ENCODE measurements around the gene ZBTB16. TPM values are rescaled to one million over a fixed set of nuclear protein-coding genes. Genes with fewer than 3 reads are reported as not detected.

The ZBTB16 gene
- total and polyA plus RNA-seq, 2 donors (not counting 3 experiments of a cell fraction or from before 2014, with no cell fraction given): 9.8 to 20.3 TPM

DNA sequence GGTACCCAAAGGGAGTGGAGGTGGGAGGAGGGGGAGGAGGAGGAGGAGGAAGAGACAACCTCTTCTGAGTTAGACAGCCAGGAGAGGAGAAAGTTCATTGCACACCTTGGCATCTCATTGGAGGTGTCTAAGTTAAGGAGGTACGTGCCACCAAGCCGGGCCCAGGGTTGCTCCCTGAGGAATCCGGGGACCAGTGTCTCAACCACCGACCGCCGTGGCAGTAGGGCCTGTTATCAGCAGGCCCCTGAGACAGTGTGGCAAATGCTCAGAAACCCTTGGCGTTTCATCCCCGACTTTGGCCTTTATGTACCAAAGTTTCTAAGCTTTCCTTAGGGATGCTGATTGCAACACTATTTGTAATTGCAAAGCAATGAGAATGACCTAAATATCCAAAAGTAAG, 141.7 kb downstream of the ZBTB16 start:
- H3K27ac ChIP-seq (ENCODE audit: insufficient read depth, low read depth, low read length): no peak overlapping the region
- DNase-seq (ENCODE audit: low read depth, low spot score): no peak
- no TSS peak for BruUV-seq (replicated peaks)
- H3K9ac ChIP-seq (replicated peaks; ENCODE audit: extremely low read depth, insufficient read depth, low read length): no peak overlapping the region
- intact Hi-C loops (cut with micrococcal nuclease): no loop called here
- no peak for TF ChIP-seq MYC (IDR thresholded peaks at IDR 0.05; ENCODE audit: low read depth, low read length)
- TF ChIP-seq, protein P1, sequence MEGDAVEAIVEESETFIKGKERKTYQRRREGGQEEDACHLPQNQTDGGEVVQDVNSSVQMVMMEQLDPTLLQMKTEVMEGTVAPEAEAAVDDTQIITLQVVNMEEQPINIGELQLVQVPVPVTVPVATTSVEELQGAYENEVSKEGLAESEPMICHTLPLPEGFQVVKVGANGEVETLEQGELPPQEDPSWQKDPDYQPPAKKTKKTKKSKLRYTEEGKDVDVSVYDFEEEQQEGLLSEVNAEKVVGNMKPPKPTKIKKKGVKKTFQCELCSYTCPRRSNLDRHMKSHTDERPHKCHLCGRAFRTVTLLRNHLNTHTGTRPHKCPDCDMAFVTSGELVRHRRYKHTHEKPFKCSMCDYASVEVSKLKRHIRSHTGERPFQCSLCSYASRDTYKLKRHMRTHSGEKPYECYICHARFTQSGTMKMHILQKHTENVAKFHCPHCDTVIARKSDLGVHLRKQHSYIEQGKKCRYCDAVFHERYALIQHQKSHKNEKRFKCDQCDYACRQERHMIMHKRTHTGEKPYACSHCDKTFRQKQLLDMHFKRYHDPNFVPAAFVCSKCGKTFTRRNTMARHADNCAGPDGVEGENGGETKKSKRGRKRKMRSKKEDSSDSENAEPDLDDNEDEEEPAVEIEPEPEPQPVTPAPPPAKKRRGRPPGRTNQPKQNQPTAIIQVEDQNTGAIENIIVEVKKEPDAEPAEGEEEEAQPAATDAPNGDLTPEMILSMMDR (IDR thresholded peaks at IDR 0.05; ENCODE audit: extremely low read depth in 1 of 2, insufficient read depth in 1 of 2, low read depth in 1 of 2, low read length in 2 of 2): no peak
- no peak for TF ChIP-seq JUN (IDR thresholded peaks at IDR 0.05; ENCODE audit: borderline replicate concordance, insufficient read depth, insufficient read length, low read depth)
- no peak for TF ChIP-seq POLR2AphosphoS5 (IDR thresholded peaks at IDR 0.05; ENCODE audit: insufficient read depth, low read depth, low read length)
- TF ChIP-seq EZH2 (IDR thresholded peaks at IDR 0.05; ENCODE audit: borderline replicate concordance, low read depth, low read length, severe bottlenecking): no peak
- no peak for TF ChIP-seq POLR2A (IDR thresholded peaks at IDR 0.05; ENCODE audit: low read depth, low read length)
- TF ChIP-seq GATA2 (IDR thresholded peaks at IDR 0.05; ENCODE audit: insufficient read depth, insufficient read length, low read depth, low read length): no peak
- TF ChIP-seq FOS (IDR thresholded peaks at IDR 0.05; ENCODE audit: borderline replicate concordance, insufficient read depth, low read length): no peak
- TF ChIP-seq, protein P2, sequence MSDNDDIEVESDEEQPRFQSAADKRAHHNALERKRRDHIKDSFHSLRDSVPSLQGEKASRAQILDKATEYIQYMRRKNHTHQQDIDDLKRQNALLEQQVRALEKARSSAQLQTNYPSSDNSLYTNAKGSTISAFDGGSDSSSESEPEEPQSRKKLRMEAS (IDR thresholded peaks at IDR 0.05; ENCODE audit: insufficient read depth, insufficient read length): no peak
- no peak for FAIRE-seq
- no peak overlapping the region for H3K4me2 ChIP-seq (ENCODE audit: insufficient read depth, low read length)
- no peaks in the 10 kb centered on the region for H3K36me3 ChIP-seq (ENCODE audit: control insufficient read depth in 2 of 2, extremely low read depth in 1 of 2, insufficient read depth in 2 of 2, low read length in 2 of 2)
- H4K20me1 ChIP-seq (replicated peaks; ENCODE audit: control insufficient read depth, extremely low read depth, insufficient read depth, low read length): no peaks in the 10 kb centered on the region
- dilution Hi-C loops (cut with MboI; ENCODE audit: extremely low pct_ligation_motif_present, low sequenced_read_pairs): no loop called here
- H3K4me1 ChIP-seq (ENCODE audit: control insufficient read depth, extremely low read depth, insufficient read depth, low read length): peaks cover 26% of the 10 kb centered on the region
- no peaks in the 10 kb centered on the region for H3K9me1 ChIP-seq (replicated peaks; ENCODE audit: control insufficient read depth, extremely low read depth, insufficient read depth, low read length)
- no peaks in the 10 kb centered on the region for H3K79me2 ChIP-seq (ENCODE audit: control insufficient read depth, insufficient read depth, low read length)
- POLR2A ChIA-PET: no interaction called here
- CTCF ChIA-PET: interaction anchor here (1.4 kb wide), 1 partner anchor 59 kb away, joined by 6 read pairs; no protein-coding TSS in a partner anchor
- no peaks in the 10 kb centered on the region for H3K9me3 ChIP-seq (replicated peaks; ENCODE audit: control insufficient read depth, insufficient read depth, low read length)
- no peak overlapping the region for H2AFZ ChIP-seq (ENCODE audit: low read depth, low read length)
- H3K4me3 ChIP-seq (replicated peaks in 1 of 3; ENCODE audit: insufficient read depth in 1 of 3, low read depth in 1 of 3, low read length in 3 of 3): no peak overlapping the region
- no peaks in the 10 kb centered on the region for H3K27me3 ChIP-seq (ENCODE audit: control insufficient read depth in 2 of 2, insufficient read depth in 2 of 2, low read length in 2 of 2)

Data from endothelial cell of umbilical vein (primary cell).